ENCODE data around the gene CATSPER2. TPM values are rescaled to one million over a fixed set of nuclear protein-coding genes. Genes with fewer than 3 reads are reported as not detected.
"Not testable (repeated sequence)": the region's sequence is repeated elsewhere in the genome, so short reads cannot be mapped to it uniquely, and the experiment has no call there.

CATSPER2 gene
- total and polyA plus RNA-seq, 2 of the 8 experiments (the other 6 are each of a cell fraction or from before 2014, with no cell fraction given): 1.2 to 1.9 TPM

GRCh38 chr15:43593328-43594190 lies 55.1 kb downstream of the CATSPER2 start, which contains the start of gene CKMT1B:
Gene CKMT1B (plus strand): TSS chr15:43594027. CDS start chr15:43594219, 192 bp downstream.
- H4K5ac ChIP-seq (ENCODE audit: insufficient read length, low read depth, low read length); H3K4ac ChIP-seq (replicated peaks; ENCODE audit: insufficient read length, low read depth, low read length); H3K18ac ChIP-seq (ENCODE audit: extremely low read depth, low read length); H2BK120ac ChIP-seq (replicated peaks; ENCODE audit: low read depth, low read length); H3K56ac ChIP-seq (replicated peaks; ENCODE audit: insufficient read length, low read depth, low read length); H3K4me1 ChIP-seq (replicated peaks in 1 of 4; ENCODE audit: control insufficient read depth in 3 of 4, insufficient read depth in 4 of 4, low read length in 3 of 4); H2BK20ac ChIP-seq (ENCODE audit: low read length); H3K9ac ChIP-seq (replicated peaks in 1 of 4; ENCODE audit: extremely low read depth in 1 of 4, low read depth in 3 of 4, low read length in 3 of 4); H2AK5ac ChIP-seq (ENCODE audit: low read depth, low read length); H3K36me3 ChIP-seq (ENCODE audit: control insufficient read depth in 2 of 4, insufficient read depth in 4 of 4, low read length in 3 of 4); H3K9me3 ChIP-seq (ENCODE audit: insufficient read depth in 2 of 2, low read depth in 1 of 2, low read length in 1 of 2); H2BK15ac ChIP-seq (ENCODE audit: low read length); H3K4me2 ChIP-seq (ENCODE audit: insufficient read depth in 1 of 2, low read depth in 2 of 2, low read length in 2 of 2); H3K79me2 ChIP-seq (ENCODE audit: control insufficient read depth in 1 of 2, insufficient read depth in 2 of 2, low read length in 2 of 2); H2BK5ac ChIP-seq (ENCODE audit: low read depth, low read length); H4K91ac ChIP-seq (replicated peaks; ENCODE audit: insufficient read length, low read length); H3K14ac ChIP-seq (ENCODE audit: insufficient read length); H2AFZ ChIP-seq (ENCODE audit: low read length); POLR2A ChIA-PET (ENCODE audit: partially characterized antibody); CTCF ChIA-PET (ENCODE audit: partially characterized antibody); H4K8ac ChIP-seq (ENCODE audit: extremely low read depth, insufficient read depth, low read length); H3K4me3 ChIP-seq (ENCODE audit: extremely low read depth in 1 of 4, insufficient read depth in 2 of 4, low read depth in 3 of 4, low read length in 4 of 4); H3K79me1 ChIP-seq (ENCODE audit: low read depth, low read length); H3K23me2 ChIP-seq (ENCODE audit: low read depth, low read length); H3K23ac ChIP-seq (ENCODE audit: insufficient read length); H2BK12ac ChIP-seq (ENCODE audit: low read depth, low read length); H4K20me1 ChIP-seq (replicated peaks in 1 of 2; ENCODE audit: control insufficient read depth in 1 of 2, insufficient read depth in 2 of 2, low read length in 2 of 2); H3K27me3 ChIP-seq (replicated peaks in 1 of 4; ENCODE audit: control insufficient read depth in 3 of 4, extremely low read depth in 1 of 4, insufficient read depth in 3 of 4, low read length in 3 of 4); H3K27ac ChIP-seq (ENCODE audit: low read depth, low read length); DNase-seq (ENCODE audit: low read depth in 1 of 2, low spot score in 2 of 2): not testable (repeated sequence)
- no CpG with 5 or more reads among the region's 43 CpGs for WGBS, 2 experiments (ENCODE audit: extremely low coverage in 1 of 2, insufficient coverage in 1 of 2, insufficient read length in 1 of 2, insufficient replicate concordance in 2 of 2, low coverage in 1 of 2, low lambda C conversion rate in 2 of 2, missing lambda C conversion rate in 1 of 2)
- peak; percentile 62 for FAIRE-seq

- H4K91ac ChIP-seq (replicated peaks; ENCODE audit: insufficient read length, low read length); H3K9ac ChIP-seq (replicated peaks in 1 of 4; ENCODE audit: extremely low read depth in 1 of 4, low read depth in 3 of 4, low read length in 3 of 4); H2AK5ac ChIP-seq (ENCODE audit: low read depth, low read length); POLR2A ChIA-PET (ENCODE audit: partially characterized antibody); H4K5ac ChIP-seq (ENCODE audit: insufficient read length, low read depth, low read length); H2BK120ac ChIP-seq (replicated peaks; ENCODE audit: low read depth, low read length); H3K14ac ChIP-seq (ENCODE audit: insufficient read length); H4K8ac ChIP-seq (ENCODE audit: extremely low read depth, insufficient read depth, low read length); H4K20me1 ChIP-seq (replicated peaks in 1 of 2; ENCODE audit: control insufficient read depth in 1 of 2, insufficient read depth in 2 of 2, low read length in 2 of 2); H3K79me1 ChIP-seq (ENCODE audit: low read depth, low read length); H3K27me3 ChIP-seq (replicated peaks in 1 of 4; ENCODE audit: control insufficient read depth in 3 of 4, extremely low read depth in 1 of 4, insufficient read depth in 3 of 4, low read length in 3 of 4); H2BK5ac ChIP-seq (ENCODE audit: low read depth, low read length); FAIRE-seq; H2BK12ac ChIP-seq (ENCODE audit: low read depth, low read length); H3K79me2 ChIP-seq (ENCODE audit: control insufficient read depth in 1 of 2, insufficient read depth in 2 of 2, low read length in 2 of 2); H3K4ac ChIP-seq (replicated peaks; ENCODE audit: insufficient read length, low read depth, low read length); H3K36me3 ChIP-seq (ENCODE audit: control insufficient read depth in 2 of 4, insufficient read depth in 4 of 4, low read length in 3 of 4); H3K56ac ChIP-seq (replicated peaks; ENCODE audit: insufficient read length, low read depth, low read length); DNase-seq (ENCODE audit: low read depth in 1 of 2, low spot score in 2 of 2); H3K23ac ChIP-seq (ENCODE audit: insufficient read length); H3K4me3 ChIP-seq (ENCODE audit: extremely low read depth in 1 of 4, insufficient read depth in 2 of 4, low read depth in 3 of 4, low read length in 4 of 4); H2BK20ac ChIP-seq (ENCODE audit: low read length); H3K23me2 ChIP-seq (ENCODE audit: low read depth, low read length); H3K18ac ChIP-seq (ENCODE audit: extremely low read depth, low read length); H3K9me3 ChIP-seq (ENCODE audit: insufficient read depth in 2 of 2, low read depth in 1 of 2, low read length in 1 of 2); CTCF ChIA-PET (ENCODE audit: partially characterized antibody); H2AFZ ChIP-seq (ENCODE audit: low read length); H2BK15ac ChIP-seq (ENCODE audit: low read length); H3K27ac ChIP-seq (ENCODE audit: low read depth, low read length); H3K4me1 ChIP-seq (replicated peaks in 1 of 4; ENCODE audit: control insufficient read depth in 3 of 4, insufficient read depth in 4 of 4, low read length in 3 of 4); H3K4me2 ChIP-seq (ENCODE audit: insufficient read depth in 1 of 2, low read depth in 2 of 2, low read length in 2 of 2): not testable (repeated sequence)
- 37% methylated on average over 4 of the region's 8 CpGs; no CpG with 5 or more reads in 1 of the 2 experiments for WGBS, 2 experiments (ENCODE audit: extremely low coverage in 1 of 2, insufficient coverage in 1 of 2, insufficient read length in 1 of 2, insufficient replicate concordance in 2 of 2, low coverage in 1 of 2, low lambda C conversion rate in 2 of 2, missing lambda C conversion rate in 1 of 2)
These were observed 55.8 kb downstream of the CATSPER2 start for GRCh38 chr15:43592841-43593240.

All from H1 (cell line).